Trophoblast cell (in vitro differentiated cells and primary cell): ENCODE measurements around the gene APOBEC3F.

Experiments used
- DNase-seq, 2 donors: peaks; one replicate each; pipeline ENCODE4 v3.0.0-alpha.2; 2016
- H2AFZ ChIP-seq: 2 replicates; pipeline ENCODE4 v1.6.1; 2013; ENCODE audit warnings: low read length, moderate library complexity, mild to moderate bottlenecking; ENCODE audit not compliant: insufficient read depth, poor library complexity
- H2AK5ac ChIP-seq: 2 replicates; pipeline ENCODE4 v1.6.1; 2013; ENCODE audit warnings: mild to moderate bottlenecking, low read length
- H2BK120ac ChIP-seq: 2 replicates; pipeline ENCODE4 v1.6.1; 2013; ENCODE audit warnings: low read length, mild to moderate bottlenecking, moderate library complexity; ENCODE audit not compliant: insufficient read depth, poor library complexity
- H2BK12ac ChIP-seq: 2 replicates; pipeline ENCODE4 v1.6.1; 2013; ENCODE audit warnings: mild to moderate bottlenecking, low read length, moderate library complexity
- H2BK5ac ChIP-seq: 2 replicates; pipeline ENCODE4 v1.6.1; 2013; ENCODE audit warnings: low read length, low read depth, moderate library complexity, mild to moderate bottlenecking; ENCODE audit not compliant: poor library complexity
- H3K14ac ChIP-seq: 2 replicates; pipeline ENCODE4 v1.6.1; 2013; ENCODE audit warnings: mild to moderate bottlenecking, low read length
- H3K18ac ChIP-seq: 2 replicates; pipeline ENCODE4 v1.6.1; 2013; ENCODE audit warnings: mild to moderate bottlenecking, low read length
- H3K23ac ChIP-seq: 2 replicates; pipeline ENCODE4 v1.6.1; 2013; ENCODE audit warnings: low read length
- H3K27ac ChIP-seq: 2 replicates; pipeline ENCODE4 v1.5.1; 2013; ENCODE audit warnings: low read depth, mild to moderate bottlenecking, inconsistent platforms, low read length, moderate library complexity
- H3K27me3 ChIP-seq: 2 replicates; pipeline ENCODE4 v1.6.1; 2013; ENCODE audit warnings: inconsistent platforms, mild to moderate bottlenecking, low read length, moderate library complexity; ENCODE audit not compliant: insufficient read depth
- H3K36me3 ChIP-seq, 2 experiments: 1 replicate in 1 of 2; 2 replicates in 1 of 2; pipeline ENCODE4 v1.6.1; 2013; ENCODE audit warnings: low read length in 2 of 2, mild to moderate bottlenecking in 2 of 2, moderate library complexity in 1 of 2; ENCODE audit not compliant: insufficient read depth in 2 of 2, control insufficient read depth in 1 of 2
- H3K4ac ChIP-seq: 2 replicates; pipeline ENCODE4 v1.6.1; 2013; ENCODE audit warnings: low read depth, mild to moderate bottlenecking, low read length, moderate library complexity
- H3K4me1 ChIP-seq, 2 experiments: 1 replicate in 1 of 2; 2 replicates in 1 of 2; pipeline ENCODE4 v1.6.1; 2013; ENCODE audit warnings: low read length in 2 of 2, mild to moderate bottlenecking in 2 of 2, moderate library complexity in 1 of 2; ENCODE audit not compliant: insufficient read depth in 2 of 2, control insufficient read depth in 1 of 2
- H3K4me2 ChIP-seq: 2 replicates; pipeline ENCODE4 v1.6.1; 2013; ENCODE audit warnings: inconsistent platforms, mild to moderate bottlenecking, low read length, moderate library complexity
- H3K4me3 ChIP-seq: 2 replicates; pipeline ENCODE4 v1.5.1; 2013; ENCODE audit warnings: mild to moderate bottlenecking, low read depth, low read length, inconsistent platforms
- H3K79me1 ChIP-seq: one replicate; pipeline ENCODE4 v1.6.1; 2013; ENCODE audit warnings: low read length
- H3K79me2 ChIP-seq: 2 replicates; pipeline ENCODE4 v1.6.1; 2013; ENCODE audit warnings: low read length, mild to moderate bottlenecking; ENCODE audit not compliant: control insufficient read depth, insufficient read depth, poor library complexity
- H3K9ac ChIP-seq: 2 replicates; pipeline ENCODE4 v1.6.1; 2013; ENCODE audit warnings: mild to moderate bottlenecking, low read length
- H3K9me3 ChIP-seq: 2 replicates; pipeline ENCODE4 v1.6.1; 2013; ENCODE audit warnings: low read depth, mild to moderate bottlenecking, control low read depth, inconsistent platforms, low read length; ENCODE audit not compliant: insufficient read depth
- H4K12ac ChIP-seq: 2 replicates; pipeline ENCODE4 v1.6.1; 2013; ENCODE audit warnings: low read depth, mild to moderate bottlenecking, low read length, moderate library complexity
- H4K8ac ChIP-seq: 2 replicates; pipeline ENCODE4 v1.6.1; 2013; ENCODE audit warnings: low read depth, mild to moderate bottlenecking, low read length, moderate library complexity
- H4K91ac ChIP-seq: one replicate; pipeline ENCODE4 v1.6.1; 2013; ENCODE audit warnings: low read depth, mild to moderate bottlenecking, low read length, moderate library complexity
- WGBS: extraction: QIAGEN DNeasy Blood & Tissue Kit; methylation state at CpG from one replicate; pipeline ENCODE4 v1.1.7; 2013; ENCODE audit warnings: missing lambda C conversion rate; ENCODE audit not compliant: insufficient read length, insufficient coverage; ENCODE audit errors: extremely low coverage; 5-methylcytosine and 5-hydroxymethylcytosine counted together

Gene APOBEC3F

DNA sequence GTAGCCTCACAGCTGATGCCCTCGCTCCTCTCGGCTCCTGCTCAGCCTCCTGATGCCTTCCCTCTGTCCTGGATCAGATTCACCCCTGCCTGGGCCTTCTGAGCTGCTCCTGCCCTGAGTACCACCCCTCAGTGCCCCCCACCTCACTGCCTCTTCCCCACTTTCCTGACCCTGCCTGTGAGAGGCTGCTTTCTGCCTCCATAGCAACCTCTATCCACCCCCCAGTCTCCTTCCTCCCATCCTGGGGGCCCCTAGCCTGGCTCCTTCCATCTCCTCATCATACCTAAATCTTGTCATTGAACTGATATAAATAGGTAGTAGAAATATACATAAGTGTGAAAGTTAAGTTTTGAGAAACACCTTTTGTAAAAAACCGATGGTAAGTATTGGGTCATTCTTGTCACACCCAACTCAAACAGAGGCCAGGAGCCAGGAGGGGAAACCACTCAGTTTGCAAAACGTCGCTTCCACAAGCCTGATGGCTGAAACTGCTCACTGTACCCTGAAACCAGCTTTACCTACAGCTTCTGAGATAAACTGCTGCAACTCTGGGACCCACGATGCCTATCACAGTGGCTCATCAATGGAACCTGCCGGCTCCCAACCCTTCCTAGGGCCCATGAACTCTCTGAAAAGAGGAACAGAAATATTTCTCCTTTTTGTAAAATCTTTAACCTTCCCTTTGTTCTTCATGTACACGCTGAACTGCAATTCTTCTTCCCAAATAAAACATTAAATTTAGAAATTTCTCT lies 51.6 kb downstream of the APOBEC3F start:
- H3K4ac ChIP-seq, result no peak overlapping the region
- no peak overlapping the region for H3K4me3 ChIP-seq
- no peak overlapping the region for H2BK5ac ChIP-seq
- H3K27ac ChIP-seq, result no peak overlapping the region
- H2AK5ac ChIP-seq, result no peak overlapping the region
- no CpG with 5 or more reads among the region's 8 CpGs for WGBS
- no peak overlapping the region for H3K14ac ChIP-seq
- no peak overlapping the region for H4K8ac ChIP-seq
- H2AFZ ChIP-seq, result no peak overlapping the region
- no peaks in the 10 kb centered on the region for H3K36me3 ChIP-seq
- no peak overlapping the region for H4K12ac ChIP-seq
- no peak overlapping the region for H2BK12ac ChIP-seq
- peaks cover 5% of the 10 kb centered on the region for H3K79me1 ChIP-seq
- H3K23ac ChIP-seq, result no peak overlapping the region
- H2BK120ac ChIP-seq, result no peak overlapping the region
- no peak overlapping the region for H3K4me2 ChIP-seq
- no peaks in the 10 kb centered on the region for H3K27me3 ChIP-seq
- DNase-seq, result no peak
- no peak overlapping the region for H3K9ac ChIP-seq
- no peak overlapping the region for H3K18ac ChIP-seq
- peaks cover 2% of the 10 kb centered on the region for H3K79me2 ChIP-seq
- H3K4me1 ChIP-seq, result peaks cover 7 to 9% of the 10 kb centered on the region in 2 experiments
- no peak overlapping the region for H4K91ac ChIP-seq
- H3K9me3 ChIP-seq, result no peaks in the 10 kb centered on the region

GRCh38 chr22:39094717-39095389 lies 54.2 kb downstream of the APOBEC3F start:
- no peak overlapping the region for H3K14ac ChIP-seq
- no peak overlapping the region for H2BK5ac ChIP-seq
- peaks cover 8 to 10% of the 10 kb centered on the region in 2 experiments for H3K4me1 ChIP-seq
- no peaks in the 10 kb centered on the region for H3K27me3 ChIP-seq
- no peak overlapping the region for H3K4me3 ChIP-seq
- H3K9ac ChIP-seq, result no peak overlapping the region
- no peak overlapping the region for H3K18ac ChIP-seq
- H4K8ac ChIP-seq, result no peak overlapping the region
- peaks cover 9% of the 10 kb centered on the region for H3K79me1 ChIP-seq
- H3K4me2 ChIP-seq, result no peak overlapping the region
- H3K23ac ChIP-seq, result no peak overlapping the region
- no peak overlapping the region for H2BK120ac ChIP-seq
- H3K9me3 ChIP-seq, result peaks cover 2% of the 10 kb centered on the region
- H4K91ac ChIP-seq, result no peak overlapping the region
- no CpG with 5 or more reads among the region's 14 CpGs for WGBS
- H3K36me3 ChIP-seq, result no peaks in the 10 kb centered on the region
- no peak overlapping the region for H3K4ac ChIP-seq
- no peak overlapping the region for H2BK12ac ChIP-seq
- H2AFZ ChIP-seq, result no peak overlapping the region
- H3K27ac ChIP-seq, result no peak overlapping the region
- H3K79me2 ChIP-seq, result peaks cover 3% of the 10 kb centered on the region
- no peak for DNase-seq
- no peak overlapping the region for H4K12ac ChIP-seq
- no peak overlapping the region for H2AK5ac ChIP-seq

DNA sequence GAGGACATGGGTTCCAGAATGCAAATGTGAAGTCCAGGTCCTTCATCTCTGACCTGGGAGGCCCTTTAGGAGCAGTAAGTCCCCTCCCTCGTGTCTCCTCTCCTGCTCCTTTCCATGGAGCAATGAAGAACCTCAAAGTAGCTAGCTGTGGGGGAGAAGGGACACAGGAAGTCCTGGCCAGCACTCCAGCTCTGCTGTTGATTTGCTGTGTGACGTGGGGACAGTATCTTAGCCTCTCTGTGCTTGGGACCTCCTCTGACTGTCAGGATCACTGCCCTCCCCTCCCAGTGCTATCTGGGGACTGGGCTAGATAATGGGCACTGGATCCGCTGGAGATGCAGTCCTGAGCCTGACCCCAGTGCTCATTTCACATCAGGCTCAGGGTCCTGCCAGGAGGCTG lies 55.3 kb downstream of the APOBEC3F start:
- Histone ChIP-seq H2AK5ac (no peak overlapping the region), H3K23ac (no peak overlapping the region), H2BK120ac (no peak overlapping the region), H2AFZ (no peak overlapping the region), H4K8ac (no peak overlapping the region), H4K91ac (peak overlapping the region; percentile 37), H3K27me3 (no peaks in the 10 kb centered on the region), H3K9me3 (peaks cover 2% of the 10 kb centered on the region), H3K79me2 (peaks cover 3% of the 10 kb centered on the region), H3K18ac (no peak overlapping the region), H3K36me3 (no peaks in the 10 kb centered on the region), H3K79me1 (peaks cover 9% of the 10 kb centered on the region), H3K4me2 (no peak overlapping the region), H3K4ac (no peak overlapping the region), H2BK5ac (no peak overlapping the region), H3K4me1 (peaks cover 8 to 10% of the 10 kb centered on the region in 2 experiments), H4K12ac (no peak overlapping the region), H3K4me3 (no peak overlapping the region), H3K14ac (no peak overlapping the region), H2BK12ac (no peak overlapping the region), H3K9ac (no peak overlapping the region), H3K27ac (no peak overlapping the region)
- DNase-seq, result no peak
- WGBS, result no CpG with 5 or more reads among the region's 3 CpGs

GRCh38 chr22:39097098-39098020 lies 56.7 kb downstream of the APOBEC3F start, which contains the start of gene APOBEC3H:
APOBEC3H (plus strand) TSS chr22:39097244; CDS start chr22:39100279, 3,035 bp downstream.
- Histone ChIP-seq H4K12ac (peak within 1 kb of the TSS; percentile 40), H3K9ac (no peak within 1 kb of the TSS), H3K27me3 (no peaks in the 10 kb centered on the region), H3K27ac (no peak within 1 kb of the TSS), H3K4me1 (peaks cover 8 to 10% of the 10 kb centered on the region in 2 experiments), H3K18ac (peak within 1 kb of the TSS; percentile 46), H2BK5ac (peak within 1 kb of the TSS; percentile 73), H3K4ac (peak within 1 kb of the TSS; percentile 78), H3K23ac (no peak within 1 kb of the TSS), H2BK120ac (peak within 1 kb of the TSS; percentile 90), H4K91ac (peak within 1 kb of the TSS; percentile 85), H3K36me3 (no peaks in the 10 kb centered on the region), H3K79me2 (peaks cover 3% of the 10 kb centered on the region), H3K14ac (peak within 1 kb of the TSS; percentile 57), H3K79me1 (peaks cover 9% of the 10 kb centered on the region), H2AK5ac (peak within 1 kb of the TSS; percentile 89), H4K8ac (peak within 1 kb of the TSS; percentile 73), H2AFZ (peak within 1 kb of the TSS; percentile 88), H3K4me3 (no peak within 1 kb of the TSS), H3K4me2 (no peak within 1 kb of the TSS), H2BK12ac (peak within 1 kb of the TSS; percentile 63), H3K9me3 (peaks cover 2% of the 10 kb centered on the region)
- no CpG with 5 or more reads among the region's 9 CpGs for WGBS
- no peak for DNase-seq
